ENCODE measurements around the gene DOCK1. TPM values are rescaled to one million over a fixed set of nuclear protein-coding genes. Genes with fewer than 3 reads are reported as not detected.

Gene DOCK1
- total RNA-seq, 2 donors from 2014 or later = 46.7 to 50.8 TPM

GRCh38 chr10:127046975-127047877 is 142.0 kb downstream of the DOCK1 start:
- intact Hi-C loops (cut with DNase I) = no loop called here

DNA sequence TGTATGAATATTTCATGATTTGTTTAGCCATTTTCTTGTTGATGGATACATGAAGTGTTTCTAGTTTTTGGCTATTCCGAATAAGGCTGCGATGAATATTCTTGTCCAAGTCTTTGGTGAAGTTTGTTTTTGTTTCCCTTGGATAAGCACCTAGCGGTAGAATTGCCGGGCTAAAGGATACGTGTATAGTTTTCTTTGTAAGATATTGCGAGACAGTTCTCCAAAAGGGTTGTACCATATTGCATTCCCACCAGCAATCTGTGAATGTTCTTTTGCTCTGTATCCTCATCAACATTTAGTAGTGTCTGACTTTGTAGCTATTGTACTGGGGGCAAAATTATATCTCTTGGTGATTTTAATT is 142.6 kb downstream of the DOCK1 start:
- no peak for DNase-seq (ENCODE audit: low spot score)
- intact Hi-C loops (cut with DNase I) = no loop called here

More at GRCh38 chr10:127046975-127047877, 142.0 kb downstream of the DOCK1 start:
- no peak for DNase-seq (ENCODE audit: low spot score)

DNA sequence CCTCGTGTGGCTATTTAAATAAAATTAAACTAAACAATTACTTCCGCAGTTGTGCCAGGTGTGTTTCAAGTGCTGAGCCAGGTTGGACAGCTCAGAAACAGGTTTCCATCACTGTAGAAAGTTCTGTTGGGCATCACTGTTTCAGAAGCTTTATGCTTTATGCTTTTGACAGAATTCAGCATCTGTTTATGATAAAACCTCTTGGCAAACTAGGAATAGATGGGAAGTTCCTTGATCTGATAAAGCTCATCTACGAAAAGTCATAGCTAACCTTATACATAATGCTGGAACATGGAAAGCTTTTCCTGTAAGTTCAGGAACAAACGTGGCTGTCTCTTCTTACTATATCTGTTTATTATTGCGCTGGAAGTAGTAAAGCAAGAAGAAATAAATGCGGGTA is 143.4 kb downstream of the DOCK1 start:
- DNase-seq (ENCODE audit: low spot score) = no peak
- intact Hi-C loops (cut with DNase I) = no loop called here

GRCh38 chr10:127052001-127052400 is 146.8 kb downstream of the DOCK1 start:
- intact Hi-C loops (cut with DNase I) = no loop called here
- no peak for DNase-seq (ENCODE audit: low spot score)

DNA sequence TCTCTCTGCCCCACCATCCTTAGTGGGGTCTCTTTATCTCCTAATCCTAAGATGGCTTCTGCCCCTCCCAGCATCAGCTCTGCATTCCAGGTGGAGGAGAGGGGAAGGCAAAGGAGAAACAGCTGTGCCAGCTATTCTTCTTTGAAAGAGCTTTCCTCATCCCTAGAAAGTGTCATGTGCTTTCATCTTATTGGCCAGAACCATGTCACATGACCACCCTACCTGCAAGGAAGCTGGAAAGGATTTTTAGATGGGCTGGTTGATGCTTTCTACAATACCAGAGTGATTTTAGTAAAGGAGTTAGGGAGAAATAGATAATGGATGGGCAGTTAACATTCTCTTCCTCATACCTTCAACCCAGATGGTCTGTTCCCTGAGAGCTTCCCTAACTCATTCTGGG is 150.0 kb downstream of the DOCK1 start:
- intact Hi-C loops (cut with DNase I) = no loop called here
- no peak for DNase-seq (ENCODE audit: low spot score)

GRCh38 chr10:127059314-127059713 is 154.1 kb downstream of the DOCK1 start:
- intact Hi-C loops (cut with DNase I) = no loop called here
- DNase-seq (ENCODE audit: low spot score) = no peak

DNA sequence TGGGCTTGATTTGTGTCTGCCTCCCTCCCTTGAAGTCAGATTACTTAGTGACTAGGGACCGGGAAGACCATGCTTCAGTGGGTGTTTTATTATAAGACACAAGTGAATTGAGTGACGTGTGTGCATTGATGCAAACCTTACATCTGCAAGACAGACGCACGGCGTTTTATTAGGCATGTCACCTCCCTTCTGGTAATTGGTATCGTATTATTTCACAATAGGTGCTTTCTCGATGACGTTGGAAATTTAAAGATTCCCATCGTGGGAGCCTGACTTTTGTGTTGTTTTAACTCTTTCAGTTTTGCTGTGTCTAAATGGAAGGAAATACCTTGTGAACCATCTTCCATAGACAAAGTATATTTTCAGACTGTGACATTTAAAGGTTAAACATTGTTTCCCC is 158.5 kb downstream of the DOCK1 start:
- no peak for DNase-seq (ENCODE audit: low spot score)
- intact Hi-C loops (cut with DNase I) = no loop called here

DNA sequence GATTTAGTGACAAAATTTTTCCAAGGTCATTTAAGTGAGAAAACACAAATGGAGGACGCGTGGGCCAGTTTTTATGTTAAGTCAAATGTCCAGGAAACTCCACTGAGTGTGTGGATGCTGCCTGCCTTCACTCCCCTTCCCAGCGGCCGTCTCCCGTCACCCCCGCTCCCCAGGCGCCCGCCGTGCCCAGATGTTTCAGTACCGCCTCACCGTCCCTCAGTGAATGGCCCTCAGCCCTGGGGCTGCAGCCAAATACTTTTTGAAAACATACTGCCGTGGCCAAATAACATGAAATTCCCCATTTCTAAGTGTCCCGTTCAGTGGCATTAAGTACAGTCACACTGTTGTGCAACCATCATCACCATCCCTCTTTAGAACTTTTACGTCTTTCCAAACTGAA is 159.2 kb downstream of the DOCK1 start:
- intact Hi-C loops (cut with DNase I) = no loop called here
- DNase-seq (ENCODE audit: low spot score) = no peak

DNA sequence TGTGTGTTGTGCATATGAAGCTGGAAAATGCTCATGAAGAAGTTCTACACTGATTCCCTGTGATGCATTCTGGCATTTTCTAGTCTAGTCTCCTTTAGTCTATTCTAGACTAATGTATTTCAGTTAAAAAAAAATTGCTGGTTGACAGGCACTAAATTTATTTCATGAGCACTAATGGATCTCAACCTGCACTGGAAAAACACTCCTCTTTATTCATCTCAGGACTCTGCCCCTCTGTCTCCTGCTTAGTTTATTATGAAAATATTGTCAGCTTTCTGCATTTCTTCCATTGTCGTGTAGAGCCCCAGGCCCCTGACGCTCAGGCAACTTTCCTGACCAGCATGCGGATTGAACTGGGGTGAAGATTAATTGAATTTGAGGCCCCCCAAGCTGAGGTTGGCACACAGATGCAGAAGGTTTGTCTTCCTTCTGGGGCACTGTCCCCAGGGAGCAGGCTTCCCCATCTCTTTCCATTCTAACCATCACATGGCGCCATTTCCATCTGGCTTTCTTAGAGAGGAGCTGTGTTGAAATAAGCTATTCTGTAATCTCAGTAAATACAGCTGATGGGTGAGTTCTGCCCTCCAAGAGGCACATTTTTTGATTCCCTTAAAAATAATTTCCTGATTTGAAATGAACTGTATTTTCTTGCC is 162.4 kb downstream of the DOCK1 start:
- intact Hi-C loops (cut with DNase I) = no loop called here
- no peak for DNase-seq (ENCODE audit: low spot score)

DNA sequence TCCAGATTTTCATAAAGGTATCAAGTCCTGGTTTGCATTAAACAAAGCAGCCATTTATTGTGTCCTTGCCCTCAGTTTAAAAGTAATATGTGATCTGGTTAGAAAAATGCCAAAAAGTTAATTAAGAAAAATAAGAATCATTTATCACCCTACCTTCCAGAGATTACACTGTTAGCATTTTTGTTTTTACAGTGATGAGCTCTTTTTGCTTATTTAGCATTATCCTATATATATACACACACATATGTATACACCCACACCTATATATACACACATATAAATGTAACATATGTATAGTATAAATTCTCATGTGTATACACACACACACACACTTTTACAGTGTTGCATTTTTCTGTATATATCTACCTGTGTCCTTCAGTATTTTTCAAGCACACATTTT is 163.3 kb downstream of the DOCK1 start:
- intact Hi-C loops (cut with DNase I) = no loop called here
- no peak for DNase-seq (ENCODE audit: low spot score)

DNA sequence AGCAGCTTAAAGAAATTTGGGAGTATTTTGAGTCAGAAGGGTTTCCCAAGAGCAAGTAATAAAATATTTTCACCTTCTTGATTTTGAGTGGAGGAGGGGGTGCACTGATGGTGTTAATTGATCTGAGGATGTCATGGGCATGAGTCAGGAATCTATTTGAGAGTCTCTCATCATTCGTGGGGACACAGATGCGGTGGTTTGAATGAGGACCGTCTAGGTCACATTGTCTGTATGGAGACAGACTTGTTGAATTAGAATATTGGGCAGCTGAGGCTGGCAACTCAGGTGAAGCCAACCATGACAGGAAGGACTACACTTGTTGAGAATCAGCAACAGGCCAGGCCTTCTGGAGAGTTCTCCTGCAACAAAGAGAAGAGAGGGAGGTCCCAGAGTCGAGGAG is 164.2 kb downstream of the DOCK1 start:
- intact Hi-C loops (cut with DNase I) = no loop called here
- DNase-seq (ENCODE audit: low spot score) = no peak

DNA sequence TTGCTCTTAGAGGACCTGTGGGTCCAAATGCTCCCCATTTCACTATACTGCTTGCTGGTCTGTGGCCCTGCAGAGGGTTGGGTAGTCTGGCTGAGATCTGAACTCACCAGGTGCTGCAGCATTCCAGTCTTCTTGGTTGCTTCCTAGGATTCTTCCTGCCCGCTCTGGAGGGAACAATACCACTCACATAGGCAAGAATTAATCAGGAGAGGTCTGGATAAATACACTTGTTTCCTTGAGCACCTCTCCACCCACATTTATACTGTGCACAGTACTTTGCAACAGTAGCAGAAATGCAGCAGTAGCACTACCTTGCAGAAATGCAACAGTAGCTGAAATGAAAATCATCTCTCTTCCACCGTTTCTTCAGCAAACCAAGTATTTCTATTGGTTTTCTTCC is 165.9 kb downstream of the DOCK1 start:
- intact Hi-C loops (cut with DNase I) = no loop called here
- no peak for DNase-seq (ENCODE audit: low spot score)

DNA sequence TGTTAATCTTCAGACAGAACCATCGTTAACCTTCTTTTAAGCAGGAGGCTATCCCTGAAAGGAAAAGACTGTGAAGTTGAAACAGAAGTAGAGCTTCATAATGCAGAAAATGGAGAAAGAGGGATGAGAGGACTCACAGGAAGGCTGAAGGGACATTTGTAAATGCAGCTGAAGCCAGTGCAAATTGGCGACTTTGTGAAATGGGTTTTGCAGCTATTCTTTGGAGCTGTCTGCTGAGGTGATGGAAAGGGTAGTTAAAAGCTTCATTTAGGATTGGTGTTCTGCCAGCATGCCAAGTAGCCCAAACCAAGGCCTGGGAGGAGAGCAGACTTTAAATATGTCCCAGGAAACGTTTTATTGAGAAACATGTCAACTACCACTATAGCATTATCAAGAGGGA is 168.4 kb downstream of the DOCK1 start:
- no peak for DNase-seq (ENCODE audit: low spot score)
- intact Hi-C loops (cut with DNase I) = no loop called here

GRCh38 chr10:127079392-127079791 is 174.2 kb downstream of the DOCK1 start:
- no peak for DNase-seq (ENCODE audit: low spot score)
- intact Hi-C loops (cut with DNase I) = loop anchor here in 1 of 2 donors (2.0 kb wide), 1 partner anchor 75 kb away; no protein-coding TSS in a partner anchor

DNA sequence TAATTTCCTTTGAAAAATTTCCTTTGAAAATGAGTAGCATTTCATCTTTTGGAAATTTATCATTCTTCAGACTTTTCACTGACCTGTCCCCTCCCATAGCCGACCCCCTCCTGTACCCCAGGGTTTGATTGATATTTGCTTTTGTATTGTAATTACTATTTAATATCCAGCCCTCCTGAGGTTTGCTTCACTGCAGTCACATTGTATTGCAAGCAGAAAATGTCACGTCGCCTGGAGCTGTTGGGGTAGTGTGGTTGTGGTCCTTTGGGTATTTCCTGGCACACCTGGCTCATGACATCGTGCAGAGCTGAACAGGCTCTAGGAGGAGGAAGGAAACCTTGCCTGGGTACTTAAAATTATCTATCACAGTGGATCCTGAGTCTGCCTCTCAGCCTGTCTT is 175.1 kb downstream of the DOCK1 start:
- intact Hi-C loops (cut with DNase I) = no loop called here
- no peak for DNase-seq (ENCODE audit: low spot score)

DNA sequence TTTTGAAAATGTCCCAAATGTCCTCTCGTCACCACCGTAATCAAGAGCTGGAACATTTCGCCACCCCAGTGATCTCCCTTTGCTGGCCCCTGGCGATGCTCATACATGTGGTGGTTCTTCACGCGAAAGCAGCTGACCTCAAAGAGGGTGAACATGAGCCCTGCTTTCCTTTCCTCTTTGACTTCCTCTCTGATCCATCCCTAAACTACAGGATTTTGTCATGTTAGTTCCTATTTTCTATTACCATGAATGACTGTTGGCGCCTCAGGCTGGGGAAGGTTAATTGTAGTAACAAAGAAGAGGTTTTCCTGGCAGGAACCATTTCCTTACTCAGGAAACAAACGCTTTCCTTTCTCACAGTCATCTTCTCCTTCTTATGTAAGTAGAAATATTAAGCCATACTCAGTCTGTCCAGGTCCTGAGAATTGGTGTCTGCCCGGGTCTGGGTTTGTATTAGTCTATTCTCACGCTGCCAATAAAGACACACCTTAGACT is 176.7 kb downstream of the DOCK1 start:
- DNase-seq (ENCODE audit: low spot score) = no peak
- intact Hi-C loops (cut with DNase I) = no loop called here

DNA sequence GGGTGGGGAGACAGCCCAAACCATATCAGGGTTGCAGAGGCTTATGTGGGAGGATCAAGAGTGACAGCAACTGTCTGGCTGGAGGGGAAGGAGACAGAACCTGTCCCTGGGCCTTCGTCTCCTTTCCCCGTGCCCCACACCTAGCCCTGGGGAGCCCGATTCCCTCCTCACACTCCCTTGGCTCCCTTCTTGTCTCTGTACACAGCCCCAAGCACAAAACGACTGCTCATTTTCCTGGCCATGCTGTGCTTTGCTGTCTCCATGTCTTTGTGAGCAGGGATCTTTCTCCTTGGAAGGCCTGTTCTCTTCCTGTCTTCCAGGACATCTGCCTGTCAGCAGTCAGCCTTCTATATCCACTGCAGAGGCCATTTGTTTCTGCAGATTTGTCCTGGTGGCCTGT is 177.4 kb downstream of the DOCK1 start:
- no peak for DNase-seq (ENCODE audit: low spot score)
- intact Hi-C loops (cut with DNase I) = no loop called here

- DNase-seq (ENCODE audit: low spot score) = no peak
- intact Hi-C loops (cut with DNase I) = no loop called here
These were observed 180.7 kb downstream of the DOCK1 start for GRCh38 chr10:127085957-127086356.

- DNase-seq (ENCODE audit: low spot score) = no peak
- intact Hi-C loops (cut with DNase I) = no loop called here
These were observed 183.7 kb downstream of the DOCK1 start for GRCh38 chr10:127088908-127089307.

GRCh38 chr10:127089446-127089845 is 184.2 kb downstream of the DOCK1 start:
- intact Hi-C loops (cut with DNase I) = no loop called here
- DNase-seq (ENCODE audit: low spot score) = no peak

GRCh38 chr10:127090138-127090537 is 184.9 kb downstream of the DOCK1 start:
- no peak for DNase-seq (ENCODE audit: low spot score)
- intact Hi-C loops (cut with DNase I) = no loop called here
